ENCODE measurements around the gene GABBR2. TPM values are rescaled to one million over a fixed set of nuclear protein-coding genes. Genes with fewer than 3 reads are reported as not detected.

The GABBR2 gene
- polyA plus RNA-seq, 1 donor, result 0.69 TPM

DNA sequence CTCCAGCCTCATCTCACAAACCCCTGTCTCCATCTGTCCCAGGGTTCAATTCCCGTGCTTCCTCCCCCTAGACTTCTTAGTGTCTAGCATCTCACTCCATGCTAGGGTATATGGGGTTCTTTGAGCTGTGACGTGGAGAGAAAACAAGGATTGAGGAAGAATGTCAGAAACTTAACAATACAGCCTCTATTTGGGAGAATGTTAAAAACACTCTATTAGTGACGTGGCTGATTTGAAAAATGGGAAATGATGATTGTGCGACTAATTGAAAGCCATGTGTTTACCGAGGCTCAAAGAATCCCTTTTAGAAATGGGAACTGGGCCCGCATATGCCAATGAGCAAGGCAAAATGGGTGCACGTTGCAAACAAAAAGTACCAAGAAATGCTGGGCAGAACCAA lies 380.6 kb downstream of the GABBR2 start:
- Histone ChIP-seq H3K4me3 (ENCODE audit: low read length) (no peak overlapping the region), H3K27ac (ENCODE audit: low read length) (no peak overlapping the region), H3K27me3 (ENCODE audit: control insufficient read depth, insufficient read depth, low read length) (no peaks in the 10 kb centered on the region), H3K36me3 (ENCODE audit: control insufficient read depth, insufficient read depth, low read length) (no peaks in the 10 kb centered on the region), H3K9me3 (ENCODE audit: control insufficient read depth, low read depth, low read length) (no peaks in the 10 kb centered on the region), H3K4me1 (ENCODE audit: control insufficient read depth, insufficient read depth, low read length) (peaks cover 4% of the 10 kb centered on the region)
- DNase-seq, result no peak
- WGBS (ENCODE audit: insufficient coverage, low lambda C conversion rate), result 89% methylated on average over 3 of the region's 7 CpGs

GRCh38 chr9:98327249-98327561 lies 381.5 kb downstream of the GABBR2 start:
- Histone ChIP-seq H3K9me3 (ENCODE audit: control insufficient read depth, low read depth, low read length) (no peaks in the 10 kb centered on the region), H3K36me3 (ENCODE audit: control insufficient read depth, insufficient read depth, low read length) (no peaks in the 10 kb centered on the region), H3K4me3 (ENCODE audit: low read length) (no peak overlapping the region), H3K27ac (ENCODE audit: low read length) (no peak overlapping the region), H3K4me1 (ENCODE audit: control insufficient read depth, insufficient read depth, low read length) (peaks cover 4% of the 10 kb centered on the region), H3K27me3 (ENCODE audit: control insufficient read depth, insufficient read depth, low read length) (no peaks in the 10 kb centered on the region)
- DNase-seq, result no peak
- WGBS (ENCODE audit: insufficient coverage, low lambda C conversion rate), result no CpG with 5 or more reads among the region's 4 CpGs

GRCh38 chr9:98326459-98327248 lies 382.1 kb downstream of the GABBR2 start:
- no peak overlapping the region for H3K27ac ChIP-seq (ENCODE audit: low read length)
- peaks cover 4% of the 10 kb centered on the region for H3K4me1 ChIP-seq (ENCODE audit: control insufficient read depth, insufficient read depth, low read length)
- no peaks in the 10 kb centered on the region for H3K9me3 ChIP-seq (ENCODE audit: control insufficient read depth, low read depth, low read length)
- DNase-seq, result no peak
- no peaks in the 10 kb centered on the region for H3K27me3 ChIP-seq (ENCODE audit: control insufficient read depth, insufficient read depth, low read length)
- no CpG with 5 or more reads among the region's 3 CpGs for WGBS (ENCODE audit: insufficient coverage, low lambda C conversion rate)
- no peak overlapping the region for H3K4me3 ChIP-seq (ENCODE audit: low read length)
- H3K36me3 ChIP-seq (ENCODE audit: control insufficient read depth, insufficient read depth, low read length), result no peaks in the 10 kb centered on the region

DNA sequence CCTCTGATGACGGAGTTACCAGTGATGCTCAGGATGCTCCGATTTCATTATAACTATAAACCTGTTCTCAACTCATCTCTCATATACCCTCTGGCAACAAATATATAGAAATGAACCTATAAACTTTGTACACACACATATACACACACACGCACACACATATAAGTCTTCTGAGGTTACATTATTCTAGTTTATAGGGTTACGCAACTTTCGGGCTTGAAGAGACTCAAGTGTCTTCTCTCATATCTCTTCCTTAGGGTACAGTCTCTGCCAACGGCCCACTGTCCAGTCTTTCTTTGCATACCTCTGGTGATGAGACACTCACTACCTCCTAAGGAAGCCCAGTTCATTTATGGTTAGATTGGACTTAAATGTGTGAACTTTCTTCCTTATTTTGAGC lies 383.9 kb downstream of the GABBR2 start:
- no peaks in the 10 kb centered on the region for H3K36me3 ChIP-seq (ENCODE audit: control insufficient read depth, insufficient read depth, low read length)
- H3K4me1 ChIP-seq (ENCODE audit: control insufficient read depth, insufficient read depth, low read length), result peaks cover 1% of the 10 kb centered on the region
- no peaks in the 10 kb centered on the region for H3K27me3 ChIP-seq (ENCODE audit: control insufficient read depth, insufficient read depth, low read length)
- no peak for DNase-seq
- WGBS (ENCODE audit: insufficient coverage, low lambda C conversion rate), result 93% methylated on average over 3 of the region's 6 CpGs
- H3K9me3 ChIP-seq (ENCODE audit: control insufficient read depth, low read depth, low read length), result no peaks in the 10 kb centered on the region
- no peak overlapping the region for H3K4me3 ChIP-seq (ENCODE audit: low read length)
- H3K27ac ChIP-seq (ENCODE audit: low read length), result no peak overlapping the region

- no peak for DNase-seq
- no CpG with 5 or more reads among the region's 6 CpGs for WGBS (ENCODE audit: insufficient coverage, low lambda C conversion rate)
- Histone ChIP-seq H3K4me1 (ENCODE audit: control insufficient read depth, insufficient read depth, low read length) (no peaks in the 10 kb centered on the region), H3K36me3 (ENCODE audit: control insufficient read depth, insufficient read depth, low read length) (no peaks in the 10 kb centered on the region), H3K9me3 (ENCODE audit: control insufficient read depth, low read depth, low read length) (no peaks in the 10 kb centered on the region), H3K4me3 (ENCODE audit: low read length) (no peak overlapping the region), H3K27ac (ENCODE audit: low read length) (no peak overlapping the region), H3K27me3 (ENCODE audit: control insufficient read depth, insufficient read depth, low read length) (no peaks in the 10 kb centered on the region)
Measured at GRCh38 chr9:98323831-98324135, 385.0 kb downstream of the GABBR2 start.

DNA sequence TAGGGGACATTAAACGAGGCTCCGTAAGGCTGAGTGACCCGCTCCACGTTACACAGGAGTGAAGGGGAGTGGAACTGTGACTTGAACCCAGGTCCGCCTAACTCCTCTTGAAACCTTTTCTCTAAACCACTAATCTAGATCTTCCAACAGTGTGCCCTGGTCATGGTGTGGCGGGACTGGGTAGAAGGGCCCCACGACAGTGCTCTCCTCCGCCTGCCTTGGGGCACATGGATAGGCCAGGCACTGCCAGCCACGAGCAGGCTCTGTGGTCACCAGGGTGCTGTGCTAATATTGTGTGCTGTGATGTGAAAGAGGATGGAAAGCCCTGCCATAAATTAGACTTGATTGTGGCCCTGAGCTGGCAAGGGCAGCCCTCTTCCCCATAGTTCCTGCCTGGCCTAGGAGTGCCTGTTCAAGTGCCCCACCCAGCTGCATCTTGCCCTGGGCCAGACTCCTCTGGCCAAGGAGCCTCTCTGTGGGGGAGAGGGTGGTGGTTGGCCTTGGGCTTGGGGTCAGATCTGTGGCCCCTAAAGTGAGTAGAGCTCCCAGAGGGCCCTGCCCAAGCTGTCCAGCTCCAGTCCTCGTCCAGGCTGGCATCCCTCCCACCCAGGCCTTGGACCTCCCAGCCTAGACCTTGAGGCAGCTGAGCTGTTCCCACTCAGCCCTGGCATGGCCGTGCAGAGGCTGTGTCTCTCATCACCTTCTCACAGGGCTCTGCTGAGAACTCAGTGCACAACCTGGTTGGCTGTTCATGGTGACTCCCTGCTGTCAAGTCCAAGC lies 385.5 kb downstream of the GABBR2 start:
- H3K36me3 ChIP-seq (ENCODE audit: control insufficient read depth, insufficient read depth, low read length), result no peaks in the 10 kb centered on the region
- no peak for DNase-seq
- WGBS (ENCODE audit: insufficient coverage, low lambda C conversion rate), result no CpG with 5 or more reads among the region's 11 CpGs
- H3K4me3 ChIP-seq (ENCODE audit: low read length), result no peak overlapping the region
- no peak overlapping the region for H3K27ac ChIP-seq (ENCODE audit: low read length)
- no peaks in the 10 kb centered on the region for H3K9me3 ChIP-seq (ENCODE audit: control insufficient read depth, low read depth, low read length)
- no peaks in the 10 kb centered on the region for H3K27me3 ChIP-seq (ENCODE audit: control insufficient read depth, insufficient read depth, low read length)
- H3K4me1 ChIP-seq (ENCODE audit: control insufficient read depth, insufficient read depth, low read length), result no peaks in the 10 kb centered on the region

GRCh38 chr9:98321269-98321668 lies 387.5 kb downstream of the GABBR2 start:
- Histone ChIP-seq H3K9me3 (ENCODE audit: control insufficient read depth, low read depth, low read length) (no peaks in the 10 kb centered on the region), H3K36me3 (ENCODE audit: control insufficient read depth, insufficient read depth, low read length) (no peaks in the 10 kb centered on the region), H3K27me3 (ENCODE audit: control insufficient read depth, insufficient read depth, low read length) (no peaks in the 10 kb centered on the region), H3K4me1 (ENCODE audit: control insufficient read depth, insufficient read depth, low read length) (no peaks in the 10 kb centered on the region), H3K4me3 (ENCODE audit: low read length) (no peak overlapping the region), H3K27ac (ENCODE audit: low read length) (no peak overlapping the region)
- no CpG with 5 or more reads among the region's 4 CpGs for WGBS (ENCODE audit: insufficient coverage, low lambda C conversion rate)
- no peak for DNase-seq

- H3K4me1 ChIP-seq (ENCODE audit: control insufficient read depth, insufficient read depth, low read length), result peaks cover 10% of the 10 kb centered on the region
- H3K9me3 ChIP-seq (ENCODE audit: control insufficient read depth, low read depth, low read length), result no peaks in the 10 kb centered on the region
- no CpG with 5 or more reads among the region's 5 CpGs for WGBS (ENCODE audit: insufficient coverage, low lambda C conversion rate)
- H3K4me3 ChIP-seq (ENCODE audit: low read length), result no peak overlapping the region
- no peak overlapping the region for H3K27ac ChIP-seq (ENCODE audit: low read length)
- DNase-seq, result no peak
- no peaks in the 10 kb centered on the region for H3K36me3 ChIP-seq (ENCODE audit: control insufficient read depth, insufficient read depth, low read length)
- H3K27me3 ChIP-seq (ENCODE audit: control insufficient read depth, insufficient read depth, low read length), result no peaks in the 10 kb centered on the region
Measured at GRCh38 chr9:98318834-98319478, 389.8 kb downstream of the GABBR2 start.

GRCh38 chr9:98318041-98318790 lies 390.5 kb downstream of the GABBR2 start:
- no peak for DNase-seq
- H3K4me3 ChIP-seq (ENCODE audit: low read length), result no peak overlapping the region
- peaks cover 10% of the 10 kb centered on the region for H3K4me1 ChIP-seq (ENCODE audit: control insufficient read depth, insufficient read depth, low read length)
- no peaks in the 10 kb centered on the region for H3K9me3 ChIP-seq (ENCODE audit: control insufficient read depth, low read depth, low read length)
- H3K27me3 ChIP-seq (ENCODE audit: control insufficient read depth, insufficient read depth, low read length), result no peaks in the 10 kb centered on the region
- no peak overlapping the region for H3K27ac ChIP-seq (ENCODE audit: low read length)
- no CpG with 5 or more reads among the region's 17 CpGs for WGBS (ENCODE audit: insufficient coverage, low lambda C conversion rate)
- no peaks in the 10 kb centered on the region for H3K36me3 ChIP-seq (ENCODE audit: control insufficient read depth, insufficient read depth, low read length)

GRCh38 chr9:98317134-98317857 lies 391.4 kb downstream of the GABBR2 start:
- Histone ChIP-seq H3K4me3 (ENCODE audit: low read length) (no peak overlapping the region), H3K36me3 (ENCODE audit: control insufficient read depth, insufficient read depth, low read length) (no peaks in the 10 kb centered on the region), H3K4me1 (ENCODE audit: control insufficient read depth, insufficient read depth, low read length) (peaks cover 10% of the 10 kb centered on the region), H3K27me3 (ENCODE audit: control insufficient read depth, insufficient read depth, low read length) (no peaks in the 10 kb centered on the region), H3K27ac (ENCODE audit: low read length) (no peak overlapping the region), H3K9me3 (ENCODE audit: control insufficient read depth, low read depth, low read length) (no peaks in the 10 kb centered on the region)
- WGBS (ENCODE audit: insufficient coverage, low lambda C conversion rate), result no CpG with 5 or more reads among the region's 14 CpGs
- DNase-seq, result no peak
